Liver (tissue), 9 donors: ENCODE measurements around the gene ACSF2. TPM values are rescaled to one million over a fixed set of nuclear protein-coding genes. Genes with fewer than 3 reads are reported as not detected.

Source experiments
- DNase-seq: peaks from one replicate; pipeline ENCODE4 v3.0.0-alpha.2; 2017; ENCODE audit warnings: low spot score
- H3K27ac ChIP-seq, 2 donors: one replicate each; pipeline ENCODE4 v1.7.0; 2013; ENCODE audit warnings: inconsistent platforms in 2 of 2, low read length in 2 of 2, control low read depth in 1 of 2, low read depth in 1 of 2, mild to moderate bottlenecking in 1 of 2
- H3K27me3 ChIP-seq, 4 donors: one replicate each; pipeline versions ENCODE4 v1.6.1 to v1.7.0; 2013; ENCODE audit warnings: low read length in 3 of 4, inconsistent platforms in 1 of 4, mild to moderate bottlenecking in 1 of 4, moderate library complexity in 1 of 4; ENCODE audit not compliant: control insufficient read depth in 4 of 4, insufficient read depth in 4 of 4
- H3K36me3 ChIP-seq, 4 donors: one replicate each; pipeline versions ENCODE4 v1.6.1 to v1.7.0; 2013; ENCODE audit warnings: low read length in 3 of 4, mild to moderate bottlenecking in 3 of 4, low read depth in 1 of 4, moderate library complexity in 1 of 4; ENCODE audit not compliant: control insufficient read depth in 4 of 4, insufficient read depth in 3 of 4
- H3K4me1 ChIP-seq, 4 donors: one replicate each; pipeline versions ENCODE4 v1.6.1 to v1.7.0; 2013; ENCODE audit warnings: low read length in 3 of 4, mild to moderate bottlenecking in 3 of 4, moderate library complexity in 1 of 4; ENCODE audit not compliant: control insufficient read depth in 4 of 4, insufficient read depth in 4 of 4
- H3K4me3 ChIP-seq, 3 donors: one replicate each; pipeline versions ENCODE4 v1.6.1 to v1.7.0; 2013; ENCODE audit warnings: low read length in 3 of 3, control low read depth in 1 of 3, low read depth in 1 of 3, mild to moderate bottlenecking in 1 of 3
- H3K9ac ChIP-seq, 2 donors: one replicate each; pipeline ENCODE4 v1.7.0; 2013; ENCODE audit warnings: low read length in 2 of 2, mild to moderate bottlenecking in 2 of 2, moderate library complexity in 2 of 2, control low read depth in 1 of 2, low read depth in 1 of 2
- H3K9me3 ChIP-seq, 4 donors: one replicate each; pipeline versions ENCODE4 v1.6.1 to v1.7.0; 2013; ENCODE audit warnings: low read length in 3 of 4; ENCODE audit not compliant: control insufficient read depth in 4 of 4
- HNF4A ChIP-seq, 2 donors: conservative IDR thresholded peaks; 2 replicates each; pipeline ENCODE4 v1.6.1; 2016; ENCODE audit warnings: antibody characterized with exemption in 2 of 2, mild to moderate bottlenecking in 2 of 2
- HNF4G ChIP-seq: IDR thresholded peaks from 2 replicates; pipeline ENCODE4 v1.6.1; 2016; ENCODE audit warnings: antibody characterized with exemption
- NR2F2 ChIP-seq: IDR thresholded peaks from 2 replicates; pipeline ENCODE4 v1.6.1; 2016; ENCODE audit warnings: antibody characterized with exemption
- RXRA ChIP-seq, 2 donors: IDR thresholded peaks; 2 replicates each; pipeline ENCODE4 v1.6.1; 2017 to 2018; ENCODE audit warnings: antibody characterized with exemption in 2 of 2, mild to moderate bottlenecking in 1 of 2
- WGBS: extraction: QIAGEN DNeasy Blood & Tissue Kit; methylation state at CpG from one replicate; pipeline ENCODE4 v1.1.7; 2013; 5-methylcytosine and 5-hydroxymethylcytosine counted together
- polyA plus RNA-seq, 2 donors: library from polyadenylated mRNA; stranded (reverse) in 1 of 2; unstranded in 1 of 2; fragments of 200-250 nt in 1 of 2; fragments of >200 nt in 1 of 2; fragmentation: Nextera tagmentation in 1 of 2; extraction: Ambion mirVana in 1 of 2; gene quantifications; one replicate each; pipeline versions ENCODE4 v1.2.1 to v1.2.3, GENCODE V29; 2013 to 2015
- total RNA-seq, 2 donors: library from RNA; depleted of rRNA; stranded (reverse); fragments of >200 nt; gene quantifications; one replicate each; pipeline ENCODE4 v1.2.3, GENCODE V29; 2014
- TF ChIP-seq, protein P1 (sequence below): IDR thresholded peaks from 2 replicates; pipeline ENCODE4 v1.6.1; 2016; ENCODE audit warnings: antibody characterized with exemption, mild to moderate bottlenecking
- TF ChIP-seq, protein P2 (sequence below): IDR thresholded peaks from 2 replicates; pipeline ENCODE4 v1.6.1; 2016; ENCODE audit warnings: antibody characterized with exemption
- TF ChIP-seq, protein P3 (sequence below): IDR thresholded peaks from 2 replicates; pipeline ENCODE4 v1.6.1; 2016; ENCODE audit warnings: antibody characterized with exemption
- donor health status: healthy.
- donor health status: healthy.
- donor health status: healthy.
- donor health status: healthy.
- donor health status: healthy.

Gene ACSF2
- total and polyA plus RNA-seq, 4 donors = 18.9 to 34.3 (median 21.1) TPM

DNA sequence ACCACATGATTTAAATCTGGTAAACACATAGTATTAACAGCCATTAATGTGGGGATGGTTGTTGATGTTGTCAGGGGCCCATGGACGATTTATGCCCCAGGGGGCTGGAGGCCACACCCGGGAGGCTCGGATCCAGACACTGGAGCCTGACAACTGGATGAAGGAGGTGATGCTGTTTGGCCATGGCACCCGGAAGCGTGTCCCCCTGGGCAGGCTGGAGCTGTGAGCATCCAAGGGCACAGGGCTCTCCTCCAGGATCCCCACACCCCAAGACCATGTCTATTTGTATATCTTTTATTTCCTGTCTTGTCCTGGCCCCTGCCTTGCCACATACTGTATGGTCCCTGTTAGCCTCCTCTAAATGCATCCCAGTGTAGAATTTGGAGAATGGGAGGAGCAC, 57.2 kb downstream of the ACSF2 start:
- Histone ChIP-seq H3K36me3 (peaks cover 13 to 26% (median 20%) of the 10 kb centered on the region in 4 donors), H3K9ac (peak overlapping the region in 1 of 2 donors; percentile 9), H3K27ac (no peak overlapping the region), H3K9me3 (no peaks in the 10 kb centered on the region), H3K4me1 (peaks cover 0 to 36% (median 26%) of the 10 kb centered on the region in 4 donors), H3K27me3 (no peaks in the 10 kb centered on the region), H3K4me3 (no peak overlapping the region)
- DNase-seq = no peak
- no peak for TF ChIP-seq HNF4G
- no peak for TF ChIP-seq NR2F2
- TF ChIP-seq, protein P1, sequence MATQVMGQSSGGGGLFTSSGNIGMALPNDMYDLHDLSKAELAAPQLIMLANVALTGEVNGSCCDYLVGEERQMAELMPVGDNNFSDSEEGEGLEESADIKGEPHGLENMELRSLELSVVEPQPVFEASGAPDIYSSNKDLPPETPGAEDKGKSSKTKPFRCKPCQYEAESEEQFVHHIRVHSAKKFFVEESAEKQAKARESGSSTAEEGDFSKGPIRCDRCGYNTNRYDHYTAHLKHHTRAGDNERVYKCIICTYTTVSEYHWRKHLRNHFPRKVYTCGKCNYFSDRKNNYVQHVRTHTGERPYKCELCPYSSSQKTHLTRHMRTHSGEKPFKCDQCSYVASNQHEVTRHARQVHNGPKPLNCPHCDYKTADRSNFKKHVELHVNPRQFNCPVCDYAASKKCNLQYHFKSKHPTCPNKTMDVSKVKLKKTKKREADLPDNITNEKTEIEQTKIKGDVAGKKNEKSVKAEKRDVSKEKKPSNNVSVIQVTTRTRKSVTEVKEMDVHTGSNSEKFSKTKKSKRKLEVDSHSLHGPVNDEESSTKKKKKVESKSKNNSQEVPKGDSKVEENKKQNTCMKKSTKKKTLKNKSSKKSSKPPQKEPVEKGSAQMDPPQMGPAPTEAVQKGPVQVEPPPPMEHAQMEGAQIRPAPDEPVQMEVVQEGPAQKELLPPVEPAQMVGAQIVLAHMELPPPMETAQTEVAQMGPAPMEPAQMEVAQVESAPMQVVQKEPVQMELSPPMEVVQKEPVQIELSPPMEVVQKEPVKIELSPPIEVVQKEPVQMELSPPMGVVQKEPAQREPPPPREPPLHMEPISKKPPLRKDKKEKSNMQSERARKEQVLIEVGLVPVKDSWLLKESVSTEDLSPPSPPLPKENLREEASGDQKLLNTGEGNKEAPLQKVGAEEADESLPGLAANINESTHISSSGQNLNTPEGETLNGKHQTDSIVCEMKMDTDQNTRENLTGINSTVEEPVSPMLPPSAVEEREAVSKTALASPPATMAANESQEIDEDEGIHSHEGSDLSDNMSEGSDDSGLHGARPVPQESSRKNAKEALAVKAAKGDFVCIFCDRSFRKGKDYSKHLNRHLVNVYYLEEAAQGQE = no peak
- no peak for TF ChIP-seq HNF4A (conservative IDR thresholded peaks at IDR 0.05)
- TF ChIP-seq RXRA (IDR thresholded peaks at IDR 0.05) = no peak
- 94% methylated on average over 5 of the region's 5 CpGs for WGBS

DNA sequence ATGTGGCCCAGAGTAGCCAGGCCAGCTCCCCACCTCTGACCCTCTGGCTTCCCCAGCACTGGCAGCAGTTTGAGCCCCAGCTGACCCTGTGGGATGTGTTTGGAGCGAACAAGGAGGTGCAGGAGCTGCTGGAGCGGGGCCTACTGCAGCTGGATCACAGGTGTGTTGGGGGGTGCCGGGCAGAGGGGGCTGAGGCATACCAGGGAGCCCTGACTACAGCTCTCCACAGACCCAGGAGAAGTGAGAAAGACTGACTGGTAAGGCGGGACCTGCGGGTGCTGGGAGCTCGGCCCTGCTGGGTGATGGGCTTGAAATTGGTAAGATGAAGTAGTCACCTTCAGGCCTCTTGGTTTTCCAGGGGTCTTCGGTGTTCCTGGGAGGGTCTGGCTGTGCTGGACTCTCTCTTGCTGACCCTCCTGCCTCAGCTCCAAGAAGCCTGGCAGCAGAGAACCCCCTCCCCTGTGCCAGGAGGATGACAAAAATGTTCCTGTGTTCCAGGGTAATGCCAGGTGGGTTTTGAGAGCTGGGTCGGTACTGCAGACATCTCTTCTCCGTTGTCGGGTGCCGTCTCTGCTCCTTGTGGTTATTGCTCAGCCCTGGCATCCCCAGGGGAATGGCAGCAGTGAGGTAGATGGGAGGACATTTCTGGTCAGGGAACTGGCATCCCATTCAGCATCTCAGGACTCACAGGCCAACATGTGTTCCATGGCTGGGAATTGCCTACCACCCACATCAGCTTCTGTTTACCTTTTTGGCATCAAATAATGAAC, 58.6 kb downstream of the ACSF2 start:
- Histone ChIP-seq H3K27ac (no peak overlapping the region), H3K27me3 (no peaks in the 10 kb centered on the region), H3K4me3 (no peak overlapping the region), H3K4me1 (peaks cover 0 to 30% (median 21%) of the 10 kb centered on the region in 4 donors), H3K36me3 (peaks cover 13 to 26% (median 20%) of the 10 kb centered on the region in 4 donors), H3K9me3 (no peaks in the 10 kb centered on the region), H3K9ac (no peak overlapping the region)
- WGBS = 99% methylated on average over 11 of the region's 11 CpGs
- DNase-seq = no peak
- TF ChIP-seq HNF4A (conservative IDR thresholded peaks at IDR 0.05) (no peak), RXRA (IDR thresholded peaks at IDR 0.05) (no peak)
- TF ChIP-seq, protein P1 = no peak
- TF ChIP-seq, protein P2, sequence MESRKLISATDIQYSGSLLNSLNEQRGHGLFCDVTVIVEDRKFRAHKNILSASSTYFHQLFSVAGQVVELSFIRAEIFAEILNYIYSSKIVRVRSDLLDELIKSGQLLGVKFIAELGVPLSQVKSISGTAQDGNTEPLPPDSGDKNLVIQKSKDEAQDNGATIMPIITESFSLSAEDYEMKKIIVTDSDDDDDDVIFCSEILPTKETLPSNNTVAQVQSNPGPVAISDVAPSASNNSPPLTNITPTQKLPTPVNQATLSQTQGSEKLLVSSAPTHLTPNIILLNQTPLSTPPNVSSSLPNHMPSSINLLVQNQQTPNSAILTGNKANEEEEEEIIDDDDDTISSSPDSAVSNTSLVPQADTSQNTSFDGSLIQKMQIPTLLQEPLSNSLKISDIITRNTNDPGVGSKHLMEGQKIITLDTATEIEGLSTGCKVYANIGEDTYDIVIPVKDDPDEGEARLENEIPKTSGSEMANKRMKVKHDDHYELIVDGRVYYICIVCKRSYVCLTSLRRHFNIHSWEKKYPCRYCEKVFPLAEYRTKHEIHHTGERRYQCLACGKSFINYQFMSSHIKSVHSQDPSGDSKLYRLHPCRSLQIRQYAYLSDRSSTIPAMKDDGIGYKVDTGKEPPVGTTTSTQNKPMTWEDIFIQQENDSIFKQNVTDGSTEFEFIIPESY = no peak
- TF ChIP-seq, protein P3, sequence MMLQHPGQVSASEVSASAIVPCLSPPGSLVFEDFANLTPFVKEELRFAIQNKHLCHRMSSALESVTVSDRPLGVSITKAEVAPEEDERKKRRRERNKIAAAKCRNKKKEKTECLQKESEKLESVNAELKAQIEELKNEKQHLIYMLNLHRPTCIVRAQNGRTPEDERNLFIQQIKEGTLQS = no peak
